Thyroid gland (tissue), 4 donors: ENCODE data around the gene SLC43A3. TPM values are rescaled to one million over a fixed set of nuclear protein-coding genes. Genes with fewer than 3 reads are reported as not detected.

ENCODE experiments used
- DNase-seq, 2 donors: peaks; one replicate each; pipeline ENCODE4 v3.0.0-alpha.2; 2019
- H3K27ac ChIP-seq, 3 donors: fragments of 200-600 bp; sonication (generic); 1 replicate in 2 of 3; 2 replicates in 1 of 3; pipeline ENCODE4 v1.5.1; 2016 to 2019; ENCODE audit warnings: mild to moderate bottlenecking in 1 of 3, moderate library complexity in 1 of 3
- H3K27me3 ChIP-seq: fragments of 200-600 bp; sonication (generic); one replicate; pipeline ENCODE4 v1.5.1; 2019
- H3K36me3 ChIP-seq, 2 donors: fragments of 200-600 bp; sonication (generic); one replicate each; pipeline ENCODE4 v1.5.1; 2016 to 2019
- H3K4me1 ChIP-seq, 2 donors: fragments of 200-600 bp; sonication (generic); one replicate each; pipeline ENCODE4 v1.5.1; 2017 to 2019
- H3K4me3 ChIP-seq, 3 donors: fragments of 200-600 bp; sonication (generic); replicated peaks in 1 of 3; 1 replicate in 2 of 3; 2 replicates in 1 of 3; pipeline ENCODE4 v1.5.1; 2016; ENCODE audit warnings: mild to moderate bottlenecking in 1 of 3
- H3K9me3 ChIP-seq: fragments of 200-600 bp; sonication (generic); one replicate; pipeline ENCODE4 v1.5.1; 2017
- POLR2A ChIP-seq, 2 donors: fragments of 450-650 bp; IDR thresholded peaks; one replicate each; pipeline ENCODE4 v1.6.1; 2017; ENCODE audit warnings: antibody characterized with exemption in 2 of 2, mild to moderate bottlenecking in 2 of 2, moderate library complexity in 1 of 2
- WGBS, 2 donors: methylation state at CpG; one replicate each; pipeline ENCODE4 v1.1.5; 2017; 5-methylcytosine and 5-hydroxymethylcytosine counted together
- intact Hi-C: fragments of 100-400 bp; cut with DNase I; formaldehyde crosslinking; loops from one replicate; pipeline ENCODE4 v1.15.1; 2023
- total RNA-seq, 4 donors: library from RNA; depleted of rRNA; stranded (reverse); fragments of >200 nt; gene quantifications; one replicate each; pipeline ENCODE4 v1.2.3, GENCODE V29; 2016
- TF ChIP-seq, protein P1 (sequence below), 6 experiments: fragments of 200-600 bp in 3 of 6; fragments of 450-650 bp in 3 of 6; sonication (generic) in 3 of 6; IDR thresholded peaks; one replicate each; pipeline ENCODE4 v1.5.1; 2016 to 2019; ENCODE audit warnings: antibody characterized with exemption in 6 of 6, mild to moderate bottlenecking in 2 of 6, inconsistent platforms in 1 of 6, moderate library complexity in 1 of 6

Gene SLC43A3
- total RNA-seq, 4 donors from 2014 or later: 124 to 321 (median 218) TPM

DNA sequence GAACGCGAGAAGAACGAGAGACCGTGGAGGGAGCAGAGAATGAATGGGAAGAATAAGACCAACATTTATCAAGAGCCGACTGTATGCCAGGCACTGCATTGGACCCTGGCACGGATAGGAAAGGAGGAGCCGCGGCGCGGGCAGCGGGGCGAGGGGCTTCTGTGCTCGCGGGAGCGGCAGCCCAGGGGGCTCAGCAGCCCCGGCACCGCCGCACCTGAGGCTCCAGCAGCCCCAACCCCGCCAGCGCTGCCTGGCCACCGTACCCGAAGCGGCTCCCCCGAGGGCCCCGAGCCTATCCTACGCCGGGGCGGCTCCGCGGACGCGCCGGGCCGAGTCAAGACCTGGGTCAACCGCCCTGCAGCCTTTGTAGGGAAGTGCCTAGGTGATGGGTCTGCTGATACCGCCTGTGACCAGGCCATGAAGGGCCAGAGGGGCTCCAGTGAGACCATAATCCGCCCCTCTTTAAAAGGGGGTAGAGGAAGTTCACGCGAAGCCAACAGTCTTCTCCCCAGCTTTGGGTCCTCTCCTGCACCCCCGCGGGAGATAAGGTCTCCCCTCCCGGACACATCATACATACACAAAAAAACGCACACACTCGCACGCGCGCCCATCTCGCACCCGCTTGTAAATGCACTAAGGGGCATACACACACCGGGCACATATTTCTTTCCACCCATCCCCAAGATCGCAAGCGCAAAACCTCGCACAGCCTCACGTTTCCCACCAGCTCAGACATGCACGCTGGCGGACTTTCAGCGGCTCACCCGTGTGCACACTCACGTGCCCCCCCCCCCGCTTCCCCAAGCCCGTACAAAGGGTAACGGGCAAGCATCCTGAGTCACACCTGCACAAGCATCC lies 32.5 kb upstream of the SLC43A3 start:
- intact Hi-C loops: loop anchor here (10.0 kb wide), 1 partner anchor 65 kb away; no protein-coding TSS in a partner anchor
- Histone ChIP-seq H3K4me3 (peak overlapping the region in 2 of 3 donors; percentile 58 to 91), H3K27ac (peak overlapping the region in 1 of 3 donors; percentile 53), H3K4me1 (peaks cover 34 to 49% of the 10 kb centered on the region in 2 donors), H3K9me3 (no peaks in the 10 kb centered on the region), H3K27me3 (no peaks in the 10 kb centered on the region), H3K36me3 (no peaks in the 10 kb centered on the region)
- peak in 1 of 2 donors; percentile 41 for DNase-seq
- WGBS, 2 donors: 1 to 2% methylated on average over 40 to 60 of the region's 62 CpGs
- no peak for TF ChIP-seq POLR2A (IDR thresholded peaks at IDR 0.05)
- TF ChIP-seq, protein P1, sequence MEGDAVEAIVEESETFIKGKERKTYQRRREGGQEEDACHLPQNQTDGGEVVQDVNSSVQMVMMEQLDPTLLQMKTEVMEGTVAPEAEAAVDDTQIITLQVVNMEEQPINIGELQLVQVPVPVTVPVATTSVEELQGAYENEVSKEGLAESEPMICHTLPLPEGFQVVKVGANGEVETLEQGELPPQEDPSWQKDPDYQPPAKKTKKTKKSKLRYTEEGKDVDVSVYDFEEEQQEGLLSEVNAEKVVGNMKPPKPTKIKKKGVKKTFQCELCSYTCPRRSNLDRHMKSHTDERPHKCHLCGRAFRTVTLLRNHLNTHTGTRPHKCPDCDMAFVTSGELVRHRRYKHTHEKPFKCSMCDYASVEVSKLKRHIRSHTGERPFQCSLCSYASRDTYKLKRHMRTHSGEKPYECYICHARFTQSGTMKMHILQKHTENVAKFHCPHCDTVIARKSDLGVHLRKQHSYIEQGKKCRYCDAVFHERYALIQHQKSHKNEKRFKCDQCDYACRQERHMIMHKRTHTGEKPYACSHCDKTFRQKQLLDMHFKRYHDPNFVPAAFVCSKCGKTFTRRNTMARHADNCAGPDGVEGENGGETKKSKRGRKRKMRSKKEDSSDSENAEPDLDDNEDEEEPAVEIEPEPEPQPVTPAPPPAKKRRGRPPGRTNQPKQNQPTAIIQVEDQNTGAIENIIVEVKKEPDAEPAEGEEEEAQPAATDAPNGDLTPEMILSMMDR (IDR thresholded peaks at IDR 0.05): no peak

DNA sequence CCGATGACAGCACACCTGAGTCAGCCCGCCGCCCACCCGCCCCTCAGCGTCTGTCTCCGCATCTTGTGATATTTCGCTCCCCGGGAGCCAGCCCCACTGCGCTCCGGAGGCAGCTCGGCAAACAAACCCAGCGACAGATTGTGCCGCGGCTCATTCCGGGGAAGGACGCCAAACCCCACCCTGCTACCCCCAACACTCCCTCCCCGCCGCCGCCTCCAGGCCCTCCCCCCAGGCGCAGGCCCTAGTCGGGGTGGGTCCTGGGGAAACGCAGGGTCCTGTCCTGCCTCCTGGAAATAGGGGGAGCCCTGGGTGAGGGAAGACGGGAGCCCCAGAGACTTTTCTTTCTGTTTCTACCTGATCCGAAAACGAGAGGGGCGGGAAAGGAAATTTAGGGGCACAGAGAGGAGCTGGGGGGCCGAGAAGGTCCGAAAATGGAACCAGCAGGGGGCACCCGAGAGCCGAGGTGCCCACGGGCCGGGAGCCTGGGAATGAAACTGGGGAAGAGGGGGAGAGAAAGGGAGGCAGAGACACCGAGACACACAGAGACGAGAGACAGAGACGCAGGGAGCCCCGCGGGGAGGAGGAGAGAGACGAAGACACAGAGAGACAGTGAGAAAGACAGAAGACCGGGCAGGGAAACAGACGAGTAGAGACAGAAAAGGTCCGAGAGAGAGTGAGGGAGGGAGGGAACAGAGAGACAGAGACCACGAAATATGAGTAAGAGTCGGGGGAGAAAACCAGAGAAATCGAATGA lies 31.7 kb upstream of the SLC43A3 start:
- H3K4me3 ChIP-seq: peak overlapping the region; percentile 4 to 91 (median 7)
- no peaks in the 10 kb centered on the region for H3K9me3 ChIP-seq
- peak overlapping the region in 2 of 3 donors; percentile 16 to 53 for H3K27ac ChIP-seq
- H3K4me1 ChIP-seq: peaks cover 38 to 54% of the 10 kb centered on the region in 2 donors
- WGBS, 2 donors: 0% methylated on average over 24 of the region's 44 CpGs
- H3K27me3 ChIP-seq: no peaks in the 10 kb centered on the region
- peak; percentile 66 to 68 for DNase-seq
- intact Hi-C loops: loop anchor here (10.0 kb wide), 1 partner anchor 66 kb away; no protein-coding TSS in a partner anchor
- TF ChIP-seq, protein P1 (IDR thresholded peaks at IDR 0.05): peak; percentile 73 to 85 (median 82)
- TF ChIP-seq POLR2A (IDR thresholded peaks at IDR 0.05): peak in 1 of 2 donors; percentile 34
- H3K36me3 ChIP-seq: no peaks in the 10 kb centered on the region

DNA sequence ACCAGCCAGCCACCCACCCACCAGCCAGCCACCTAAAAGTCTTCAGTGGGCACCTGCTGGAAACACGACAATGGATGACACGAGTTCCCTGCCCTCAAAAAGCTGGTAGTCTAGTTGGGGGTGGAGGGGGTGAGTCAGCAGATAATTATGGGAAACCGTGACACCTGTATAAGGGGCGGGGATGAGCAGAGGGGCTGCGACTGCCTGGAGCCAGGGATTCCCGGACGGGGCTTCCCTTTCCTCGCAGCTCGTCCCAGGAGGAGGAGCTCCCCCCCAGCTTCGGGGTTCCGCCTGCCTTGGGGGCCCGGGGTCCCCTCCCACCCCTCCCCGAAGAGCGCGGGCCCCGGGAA lies 31.1 kb upstream of the SLC43A3 start:
- Histone ChIP-seq H3K4me3 (peak overlapping the region; percentile 4 to 91 (median 7)), H3K27ac (peak overlapping the region in 2 of 3 donors; percentile 16 to 53), H3K36me3 (no peaks in the 10 kb centered on the region), H3K27me3 (no peaks in the 10 kb centered on the region), H3K4me1 (peaks cover 41 to 59% of the 10 kb centered on the region in 2 donors), H3K9me3 (no peaks in the 10 kb centered on the region)
- intact Hi-C loops: loop anchor here (10.0 kb wide), 1 partner anchor 67 kb away; no protein-coding TSS in a partner anchor
- 0 to 9% methylated on average over 2 to 11 of the region's 16 CpGs for WGBS, 2 donors
- DNase-seq: peak; percentile 45
- TF ChIP-seq, protein P1 (IDR thresholded peaks at IDR 0.05): no peak
- TF ChIP-seq POLR2A (IDR thresholded peaks at IDR 0.05): no peak

DNA sequence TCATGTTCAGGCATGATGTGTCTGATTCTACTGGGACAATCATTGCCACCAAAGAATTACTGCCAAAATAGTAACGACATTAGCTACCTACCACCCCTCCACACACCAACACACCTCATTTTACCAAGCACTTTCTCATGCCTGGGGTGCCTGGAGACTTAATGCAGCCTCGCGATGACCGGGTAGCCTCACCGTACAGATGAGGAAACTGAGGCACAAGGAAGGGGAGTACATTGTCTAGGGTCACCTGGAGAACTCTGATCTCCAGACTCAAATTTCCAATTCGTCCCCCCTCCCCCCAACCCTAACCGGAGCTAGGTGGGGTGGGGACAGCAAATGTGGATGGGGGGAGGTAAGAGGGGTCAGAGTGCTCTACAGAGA lies 30.7 kb upstream of the SLC43A3 start:
- Histone ChIP-seq H3K9me3 (no peaks in the 10 kb centered on the region), H3K4me1 (peaks cover 41 to 59% of the 10 kb centered on the region in 2 donors), H3K4me3 (no peak overlapping the region), H3K27ac (peak overlapping the region in 1 of 3 donors; percentile 53), H3K36me3 (no peaks in the 10 kb centered on the region), H3K27me3 (no peaks in the 10 kb centered on the region)
- WGBS, 2 donors: 23 to 24% methylated on average over 7 of the region's 7 CpGs
- TF ChIP-seq, protein P1 (IDR thresholded peaks at IDR 0.05): no peak
- no peak for TF ChIP-seq POLR2A (IDR thresholded peaks at IDR 0.05)
- intact Hi-C loops: loop anchor here (10.0 kb wide), 1 partner anchor 67 kb away; no protein-coding TSS in a partner anchor
- DNase-seq: no peak
